ENCODE measurements around the gene PEX11A. TPM values are rescaled to one million over a fixed set of nuclear protein-coding genes. Genes with fewer than 3 reads are reported as not detected.

PEX11A gene
- total RNA-seq, 2 donors from 2014 or later = 14.7 to 19.0 TPM

DNA sequence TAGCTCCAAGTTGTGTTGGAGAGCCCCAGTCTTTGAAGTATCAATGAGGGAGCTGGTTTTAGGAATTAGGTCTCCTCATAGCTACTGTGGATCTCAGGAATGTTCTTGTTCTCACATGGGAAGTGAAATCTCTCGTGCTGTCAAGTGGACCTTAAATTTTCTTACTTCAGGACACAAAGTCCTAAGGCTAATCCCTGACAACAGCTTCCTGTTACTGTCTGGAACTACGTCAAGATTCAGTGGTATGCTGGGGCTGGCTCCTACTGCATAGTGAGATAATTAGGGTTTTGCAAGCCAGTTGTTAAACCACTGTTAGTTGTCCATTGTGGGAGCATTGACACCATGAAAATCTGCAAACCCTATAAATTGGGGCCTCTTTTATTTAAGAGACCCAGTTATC is 37.7 kb upstream of the PEX11A start:
- H3K27ac ChIP-seq = no peak overlapping the region
- H3K4me1 ChIP-seq = no peaks in the 10 kb centered on the region
- H3K9me3 ChIP-seq = no peaks in the 10 kb centered on the region
- H3K9ac ChIP-seq (ENCODE audit: low read depth in 2 of 2, low read length in 2 of 2) = no peak overlapping the region
- intact Hi-C loops (cut with DNase I) = no loop called here
- H3K36me3 ChIP-seq = no peaks in the 10 kb centered on the region
- no peak overlapping the region for H3K4me3 ChIP-seq
- no peak for DNase-seq
- H3K27me3 ChIP-seq = no peaks in the 10 kb centered on the region
- TF ChIP-seq, protein P1, sequence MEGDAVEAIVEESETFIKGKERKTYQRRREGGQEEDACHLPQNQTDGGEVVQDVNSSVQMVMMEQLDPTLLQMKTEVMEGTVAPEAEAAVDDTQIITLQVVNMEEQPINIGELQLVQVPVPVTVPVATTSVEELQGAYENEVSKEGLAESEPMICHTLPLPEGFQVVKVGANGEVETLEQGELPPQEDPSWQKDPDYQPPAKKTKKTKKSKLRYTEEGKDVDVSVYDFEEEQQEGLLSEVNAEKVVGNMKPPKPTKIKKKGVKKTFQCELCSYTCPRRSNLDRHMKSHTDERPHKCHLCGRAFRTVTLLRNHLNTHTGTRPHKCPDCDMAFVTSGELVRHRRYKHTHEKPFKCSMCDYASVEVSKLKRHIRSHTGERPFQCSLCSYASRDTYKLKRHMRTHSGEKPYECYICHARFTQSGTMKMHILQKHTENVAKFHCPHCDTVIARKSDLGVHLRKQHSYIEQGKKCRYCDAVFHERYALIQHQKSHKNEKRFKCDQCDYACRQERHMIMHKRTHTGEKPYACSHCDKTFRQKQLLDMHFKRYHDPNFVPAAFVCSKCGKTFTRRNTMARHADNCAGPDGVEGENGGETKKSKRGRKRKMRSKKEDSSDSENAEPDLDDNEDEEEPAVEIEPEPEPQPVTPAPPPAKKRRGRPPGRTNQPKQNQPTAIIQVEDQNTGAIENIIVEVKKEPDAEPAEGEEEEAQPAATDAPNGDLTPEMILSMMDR (IDR thresholded peaks at IDR 0.05) = no peak

DNA sequence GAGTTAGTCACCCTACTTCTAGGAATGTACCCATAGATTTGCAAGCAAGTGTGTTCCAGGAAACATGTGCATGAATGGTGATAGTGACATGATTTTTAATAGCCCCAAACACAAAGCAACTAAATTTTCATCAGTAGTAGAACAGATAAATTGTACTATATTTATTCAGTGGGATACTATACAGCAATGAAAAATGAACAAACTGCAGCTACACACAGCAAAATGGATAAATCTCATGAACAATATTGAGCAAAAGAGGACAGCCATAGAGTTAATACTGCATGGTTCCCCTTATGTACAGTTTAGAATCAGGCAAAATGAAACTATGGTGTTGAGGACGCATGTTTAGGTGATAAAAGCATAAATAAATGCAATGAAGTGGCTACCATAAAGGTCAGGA is 34.5 kb upstream of the PEX11A start:
- no peaks in the 10 kb centered on the region for H3K9me3 ChIP-seq
- H3K27me3 ChIP-seq = no peaks in the 10 kb centered on the region
- no peaks in the 10 kb centered on the region for H3K4me1 ChIP-seq
- DNase-seq = no peak
- TF ChIP-seq, protein P1 (IDR thresholded peaks at IDR 0.05) = no peak
- H3K4me3 ChIP-seq = no peak overlapping the region
- no peaks in the 10 kb centered on the region for H3K36me3 ChIP-seq
- H3K27ac ChIP-seq = no peak overlapping the region
- no peak overlapping the region for H3K9ac ChIP-seq (ENCODE audit: low read depth in 2 of 2, low read length in 2 of 2)
- intact Hi-C loops (cut with DNase I) = no loop called here

DNA sequence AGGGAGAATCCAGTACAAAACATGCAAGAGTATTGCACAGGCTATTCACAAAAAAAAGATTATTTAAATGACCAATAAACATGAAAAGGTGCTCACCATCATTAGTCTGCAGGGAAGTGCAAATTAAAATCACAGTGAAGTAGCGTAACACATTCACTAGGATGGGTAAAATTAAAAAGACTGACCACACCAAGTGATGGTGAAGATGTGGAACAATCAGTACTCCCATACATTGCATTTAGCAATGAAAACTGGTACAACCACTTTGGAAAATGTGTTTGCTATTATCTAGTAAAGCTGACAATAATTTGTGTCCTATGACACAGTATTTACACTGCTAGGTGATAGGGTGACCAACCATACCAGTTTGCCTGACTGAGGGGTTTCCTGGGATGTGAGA is 34.1 kb upstream of the PEX11A start:
- H3K36me3 ChIP-seq = no peaks in the 10 kb centered on the region
- no peaks in the 10 kb centered on the region for H3K4me1 ChIP-seq
- DNase-seq = no peak
- H3K27me3 ChIP-seq = no peaks in the 10 kb centered on the region
- no peak overlapping the region for H3K4me3 ChIP-seq
- H3K27ac ChIP-seq = no peak overlapping the region
- intact Hi-C loops (cut with DNase I) = no loop called here
- H3K9me3 ChIP-seq = no peaks in the 10 kb centered on the region
- TF ChIP-seq, protein P1 (IDR thresholded peaks at IDR 0.05) = no peak
- H3K9ac ChIP-seq (ENCODE audit: low read depth in 2 of 2, low read length in 2 of 2) = no peak overlapping the region

DNA sequence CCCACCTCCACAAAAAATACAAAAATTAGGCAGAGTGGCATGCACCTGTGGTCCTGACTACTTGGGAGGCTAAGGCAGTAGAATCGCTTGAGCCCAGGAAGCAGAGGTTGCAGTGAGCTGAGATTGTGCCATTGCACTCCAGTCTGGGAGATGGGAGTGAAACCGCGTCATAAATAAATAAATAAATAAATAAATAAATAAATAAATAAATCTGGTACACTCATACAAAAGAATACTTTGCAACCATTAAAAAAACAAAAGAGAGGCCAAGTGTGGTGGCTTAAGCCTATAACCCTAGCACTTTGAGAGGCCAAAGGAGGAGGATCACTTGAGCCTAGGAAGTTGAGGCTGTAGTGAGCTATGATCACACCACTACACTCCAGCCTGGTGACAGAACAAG is 32.5 kb upstream of the PEX11A start:
- no peak for DNase-seq
- H3K27ac ChIP-seq = no peak overlapping the region
- H3K9ac ChIP-seq (ENCODE audit: low read depth in 2 of 2, low read length in 2 of 2) = no peak overlapping the region
- H3K4me1 ChIP-seq = no peaks in the 10 kb centered on the region
- no peak overlapping the region for H3K4me3 ChIP-seq
- no peaks in the 10 kb centered on the region for H3K9me3 ChIP-seq
- intact Hi-C loops (cut with DNase I) = no loop called here
- TF ChIP-seq, protein P1 (IDR thresholded peaks at IDR 0.05) = no peak
- no peaks in the 10 kb centered on the region for H3K36me3 ChIP-seq
- no peaks in the 10 kb centered on the region for H3K27me3 ChIP-seq

DNA sequence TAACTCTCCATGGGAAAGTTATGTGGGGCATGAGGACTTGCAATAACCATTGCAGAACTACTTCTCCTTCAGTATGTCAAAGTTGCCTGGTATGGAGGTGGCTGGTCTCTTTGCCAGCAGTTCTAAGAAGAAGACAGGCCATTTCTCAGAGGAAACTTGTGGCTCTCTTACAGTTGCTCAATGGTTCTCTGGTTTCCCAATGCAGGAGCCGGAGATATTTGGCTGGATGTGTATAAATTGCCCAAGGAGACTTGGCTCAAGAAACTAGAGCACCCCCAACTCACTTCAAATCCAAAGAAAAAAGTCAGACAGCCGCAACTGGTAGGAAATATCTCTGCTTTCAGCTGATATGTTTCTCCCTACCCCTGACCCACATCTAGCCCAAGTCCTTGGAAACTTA is 24.2 kb upstream of the PEX11A start:
- H3K9me3 ChIP-seq = no peaks in the 10 kb centered on the region
- no peaks in the 10 kb centered on the region for H3K4me1 ChIP-seq
- no peak overlapping the region for H3K9ac ChIP-seq (ENCODE audit: low read depth in 2 of 2, low read length in 2 of 2)
- H3K36me3 ChIP-seq = no peaks in the 10 kb centered on the region
- TF ChIP-seq, protein P1 (IDR thresholded peaks at IDR 0.05) = no peak
- no peaks in the 10 kb centered on the region for H3K27me3 ChIP-seq
- H3K4me3 ChIP-seq = no peak overlapping the region
- H3K27ac ChIP-seq = no peak overlapping the region
- intact Hi-C loops (cut with DNase I) = no loop called here
- DNase-seq = no peak

DNA sequence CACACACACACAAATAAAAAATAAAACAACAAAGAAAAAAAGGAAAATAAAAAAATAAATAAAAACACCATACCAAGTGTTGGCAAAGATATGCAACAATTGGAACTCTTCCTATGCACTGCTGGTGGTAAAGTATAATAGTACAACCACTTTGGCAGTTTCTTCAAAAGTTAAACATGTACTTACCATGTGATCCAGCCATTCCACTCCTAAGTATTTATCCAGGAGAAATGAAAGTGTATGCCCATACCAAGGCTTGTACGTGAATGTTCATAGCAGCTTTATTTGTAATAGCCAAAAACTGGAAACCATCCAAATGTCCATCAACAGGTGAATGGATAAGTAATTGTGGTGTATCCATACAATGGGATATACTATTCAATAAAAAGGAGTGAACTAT is 17.0 kb upstream of the PEX11A start:
- no peak for DNase-seq
- intact Hi-C loops (cut with DNase I) = no loop called here
- TF ChIP-seq, protein P1 (IDR thresholded peaks at IDR 0.05) = no peak

More for the DNA sequence above, 17.0 kb upstream of the PEX11A start:
- Histone ChIP-seq H3K4me1 (no peaks in the 10 kb centered on the region), H3K27ac (no peak overlapping the region), H3K9ac (ENCODE audit: low read depth in 2 of 2, low read length in 2 of 2) (no peak overlapping the region), H3K27me3 (no peaks in the 10 kb centered on the region), H3K9me3 (no peaks in the 10 kb centered on the region), H3K4me3 (no peak overlapping the region), H3K36me3 (no peaks in the 10 kb centered on the region)
